ENCODE data around the gene DLG2. TPM values are rescaled to one million over a fixed set of nuclear protein-coding genes. Genes with fewer than 3 reads are reported as not detected.

The DLG2 gene
- total RNA-seq, 1 donor from 2014 or later, result 2.1 TPM

DNA sequence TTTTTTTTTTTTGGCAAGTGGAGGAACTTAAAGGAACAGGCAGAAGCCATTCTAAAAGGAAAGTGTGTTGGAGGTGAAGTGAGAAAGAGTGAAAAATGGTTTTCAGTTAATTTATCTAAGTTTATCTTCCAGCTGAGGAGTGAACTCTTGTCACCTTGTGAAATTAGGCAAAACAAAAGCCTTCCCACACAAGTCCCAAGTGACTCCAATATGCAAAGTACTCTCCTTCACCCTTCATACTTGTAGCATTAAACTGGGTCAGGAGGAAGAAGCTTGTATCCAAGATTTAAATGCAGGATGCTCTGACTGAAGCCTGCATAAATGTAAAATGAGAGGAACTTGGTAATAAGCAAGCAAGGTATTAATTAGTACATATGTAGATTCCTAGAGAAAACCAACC, 796.8 kb downstream of the DLG2 start:
- Mint-ChIP-seq H3K36me3 (ENCODE audit: low read depth) (no peaks in the 10 kb centered on the region), H3K27me3 (ENCODE audit: low read depth) (no peaks in the 10 kb centered on the region), H3K4me3 (no peak overlapping the region), H3K9me3 (no peaks in the 10 kb centered on the region), H3K4me1 (no peaks in the 10 kb centered on the region), H3K27ac (ENCODE audit: unreplicated experiment) (no peak overlapping the region)
- TF ChIP-seq, protein P1, sequence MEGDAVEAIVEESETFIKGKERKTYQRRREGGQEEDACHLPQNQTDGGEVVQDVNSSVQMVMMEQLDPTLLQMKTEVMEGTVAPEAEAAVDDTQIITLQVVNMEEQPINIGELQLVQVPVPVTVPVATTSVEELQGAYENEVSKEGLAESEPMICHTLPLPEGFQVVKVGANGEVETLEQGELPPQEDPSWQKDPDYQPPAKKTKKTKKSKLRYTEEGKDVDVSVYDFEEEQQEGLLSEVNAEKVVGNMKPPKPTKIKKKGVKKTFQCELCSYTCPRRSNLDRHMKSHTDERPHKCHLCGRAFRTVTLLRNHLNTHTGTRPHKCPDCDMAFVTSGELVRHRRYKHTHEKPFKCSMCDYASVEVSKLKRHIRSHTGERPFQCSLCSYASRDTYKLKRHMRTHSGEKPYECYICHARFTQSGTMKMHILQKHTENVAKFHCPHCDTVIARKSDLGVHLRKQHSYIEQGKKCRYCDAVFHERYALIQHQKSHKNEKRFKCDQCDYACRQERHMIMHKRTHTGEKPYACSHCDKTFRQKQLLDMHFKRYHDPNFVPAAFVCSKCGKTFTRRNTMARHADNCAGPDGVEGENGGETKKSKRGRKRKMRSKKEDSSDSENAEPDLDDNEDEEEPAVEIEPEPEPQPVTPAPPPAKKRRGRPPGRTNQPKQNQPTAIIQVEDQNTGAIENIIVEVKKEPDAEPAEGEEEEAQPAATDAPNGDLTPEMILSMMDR (conservative IDR thresholded peaks at IDR 0.05), result no peak
- no peak for DNase-seq (ENCODE audit: low read depth, low spot score)

DNA sequence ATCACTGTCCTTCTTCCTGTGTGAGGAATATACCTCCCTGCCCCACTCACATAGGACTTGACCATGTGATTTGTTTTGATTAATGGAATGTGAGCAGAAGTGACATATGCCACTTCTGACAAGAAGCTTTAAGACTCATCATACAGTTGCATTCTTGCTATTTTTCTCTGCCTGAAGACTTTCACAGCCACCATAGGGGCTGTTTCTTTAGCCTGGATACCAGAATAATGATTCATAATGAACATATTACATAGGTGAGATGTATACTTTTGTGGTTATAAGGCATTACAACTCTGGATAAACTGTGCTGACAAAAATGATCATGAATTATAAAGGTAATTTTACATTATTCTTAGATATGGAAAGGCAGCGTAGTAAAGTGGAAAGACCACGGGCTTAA, 798.0 kb downstream of the DLG2 start:
- DNase-seq (ENCODE audit: low read depth, low spot score), result no peak
- Mint-ChIP-seq H3K4me3 (no peak overlapping the region), H3K27ac (ENCODE audit: unreplicated experiment) (no peak overlapping the region), H3K9me3 (no peaks in the 10 kb centered on the region), H3K4me1 (no peaks in the 10 kb centered on the region), H3K36me3 (ENCODE audit: low read depth) (no peaks in the 10 kb centered on the region), H3K27me3 (ENCODE audit: low read depth) (no peaks in the 10 kb centered on the region)
- TF ChIP-seq, protein P1 (conservative IDR thresholded peaks at IDR 0.05), result no peak

GRCh38 chr11:84828616-84829015, 798.5 kb downstream of the DLG2 start:
- DNase-seq (ENCODE audit: low read depth, low spot score), result no peak
- Mint-ChIP-seq H3K27me3 (ENCODE audit: low read depth) (no peaks in the 10 kb centered on the region), H3K9me3 (no peaks in the 10 kb centered on the region), H3K27ac (ENCODE audit: unreplicated experiment) (no peak overlapping the region), H3K4me1 (no peaks in the 10 kb centered on the region), H3K4me3 (no peak overlapping the region), H3K36me3 (ENCODE audit: low read depth) (no peaks in the 10 kb centered on the region)
- TF ChIP-seq, protein P1 (conservative IDR thresholded peaks at IDR 0.05), result no peak

GRCh38 chr11:84825106-84825660, 802.0 kb downstream of the DLG2 start:
- no peaks in the 10 kb centered on the region for H3K27me3 Mint-ChIP-seq (ENCODE audit: low read depth)

GRCh38 chr11:84824624-84825023, 802.5 kb downstream of the DLG2 start:
- no peak for DNase-seq (ENCODE audit: low read depth, low spot score)
- no peaks in the 10 kb centered on the region for H3K4me1 Mint-ChIP-seq
- no peaks in the 10 kb centered on the region for H3K36me3 Mint-ChIP-seq (ENCODE audit: low read depth)
- no peaks in the 10 kb centered on the region for H3K27me3 Mint-ChIP-seq (ENCODE audit: low read depth)
- no peaks in the 10 kb centered on the region for H3K9me3 Mint-ChIP-seq
- H3K4me3 Mint-ChIP-seq, result no peak overlapping the region
- no peak overlapping the region for H3K27ac Mint-ChIP-seq (ENCODE audit: unreplicated experiment)
- TF ChIP-seq, protein P1 (conservative IDR thresholded peaks at IDR 0.05), result no peak

More at GRCh38 chr11:84825106-84825660, 802.0 kb downstream of the DLG2 start:
- DNase-seq (ENCODE audit: low read depth, low spot score), result no peak
- Mint-ChIP-seq H3K27ac (ENCODE audit: unreplicated experiment) (no peak overlapping the region), H3K9me3 (no peaks in the 10 kb centered on the region), H3K4me1 (no peaks in the 10 kb centered on the region), H3K36me3 (ENCODE audit: low read depth) (no peaks in the 10 kb centered on the region), H3K4me3 (no peak overlapping the region)
- TF ChIP-seq, protein P1 (conservative IDR thresholded peaks at IDR 0.05), result no peak
